AG04449 (cell line): ENCODE data around the gene MAP4K4.

Experiments used
- CTCF ChIA-PET: fragments of 350-600 bp; formaldehyde crosslinking; extraction: SDS; loops from one replicate; lab custom pipeline; 2021; ENCODE audit warnings: antibody characterized with exemption; lab: Yijun Ruan, JAX
- POLR2A ChIA-PET: fragments of 400-600, 350-600 bp; formaldehyde crosslinking; extraction: SDS; loops from one replicate; lab custom pipeline; 2020; ENCODE audit warnings: antibody characterized with exemption, inconsistent platforms; lab: Yijun Ruan, JAX
- DNase-seq: peaks from one replicate; pipeline ENCODE4 v3.0.0-alpha.2; 2010; ENCODE audit warnings: low read depth, low spot score
- H3K4me3 ChIP-seq: 2 replicates; pipeline ENCODE4 v1.5.1; 2011; ENCODE audit warnings: low read depth, mild to moderate bottlenecking, control low read depth, low read length
- TF ChIP-seq, protein P1 (sequence below): IDR thresholded peaks from one replicate; pipeline ENCODE4 v1.5.1; 2011; ENCODE audit warnings: mild to moderate bottlenecking, moderate library complexity, low read length, control low read depth, inconsistent platforms; ENCODE audit not compliant: insufficient read depth; ENCODE audit errors: missing control alignments

The MAP4K4 gene

DNA sequence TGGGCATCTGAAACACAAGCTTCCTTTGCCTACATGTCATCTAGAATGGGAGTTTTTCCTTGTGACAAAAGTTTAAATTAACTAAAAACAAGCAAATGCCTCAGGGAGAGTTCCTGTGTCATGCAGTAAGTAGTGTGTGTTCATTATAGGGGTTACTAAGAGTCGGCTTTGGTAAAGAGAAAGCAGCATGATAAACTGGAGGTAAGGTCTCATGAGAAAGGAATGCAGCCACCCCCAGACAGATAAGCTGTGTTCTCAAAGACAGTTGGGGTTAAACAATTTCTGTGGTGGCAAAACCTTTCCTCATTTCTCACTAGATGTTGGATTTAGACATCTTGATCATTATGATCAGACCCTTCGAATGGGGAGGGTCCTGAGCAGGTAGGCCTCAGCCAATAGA lies 129.7 kb downstream of the MAP4K4 start:
- ChIA-PET POLR2A (no interaction called here), CTCF (interaction anchor here (1.0 to 13.9 kb wide), 9 partner anchors 11 to 485 kb away, joined by 3 to 127 read pairs (median 6); no protein-coding TSS in a partner anchor)
- TF ChIP-seq, protein P1, sequence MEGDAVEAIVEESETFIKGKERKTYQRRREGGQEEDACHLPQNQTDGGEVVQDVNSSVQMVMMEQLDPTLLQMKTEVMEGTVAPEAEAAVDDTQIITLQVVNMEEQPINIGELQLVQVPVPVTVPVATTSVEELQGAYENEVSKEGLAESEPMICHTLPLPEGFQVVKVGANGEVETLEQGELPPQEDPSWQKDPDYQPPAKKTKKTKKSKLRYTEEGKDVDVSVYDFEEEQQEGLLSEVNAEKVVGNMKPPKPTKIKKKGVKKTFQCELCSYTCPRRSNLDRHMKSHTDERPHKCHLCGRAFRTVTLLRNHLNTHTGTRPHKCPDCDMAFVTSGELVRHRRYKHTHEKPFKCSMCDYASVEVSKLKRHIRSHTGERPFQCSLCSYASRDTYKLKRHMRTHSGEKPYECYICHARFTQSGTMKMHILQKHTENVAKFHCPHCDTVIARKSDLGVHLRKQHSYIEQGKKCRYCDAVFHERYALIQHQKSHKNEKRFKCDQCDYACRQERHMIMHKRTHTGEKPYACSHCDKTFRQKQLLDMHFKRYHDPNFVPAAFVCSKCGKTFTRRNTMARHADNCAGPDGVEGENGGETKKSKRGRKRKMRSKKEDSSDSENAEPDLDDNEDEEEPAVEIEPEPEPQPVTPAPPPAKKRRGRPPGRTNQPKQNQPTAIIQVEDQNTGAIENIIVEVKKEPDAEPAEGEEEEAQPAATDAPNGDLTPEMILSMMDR = no peak
- H3K4me3 ChIP-seq = no peak overlapping the region
- DNase-seq = peak; percentile 75

GRCh38 chr2:101828257-101828656 lies 130.8 kb downstream of the MAP4K4 start:
- ChIA-PET POLR2A (interaction anchor here (1.7 kb wide), 1 partner anchor 129 kb away, joined by 6 read pairs; no protein-coding TSS in a partner anchor), CTCF (interaction anchor here (0.9 to 13.9 kb wide), 15 partner anchors 9 to 486 kb away, joined by 3 to 127 read pairs (median 6); partner anchors contain the start of gene MAP4K4)
- no peak for DNase-seq
- TF ChIP-seq, protein P1 = no peak
- no peak overlapping the region for H3K4me3 ChIP-seq

DNA sequence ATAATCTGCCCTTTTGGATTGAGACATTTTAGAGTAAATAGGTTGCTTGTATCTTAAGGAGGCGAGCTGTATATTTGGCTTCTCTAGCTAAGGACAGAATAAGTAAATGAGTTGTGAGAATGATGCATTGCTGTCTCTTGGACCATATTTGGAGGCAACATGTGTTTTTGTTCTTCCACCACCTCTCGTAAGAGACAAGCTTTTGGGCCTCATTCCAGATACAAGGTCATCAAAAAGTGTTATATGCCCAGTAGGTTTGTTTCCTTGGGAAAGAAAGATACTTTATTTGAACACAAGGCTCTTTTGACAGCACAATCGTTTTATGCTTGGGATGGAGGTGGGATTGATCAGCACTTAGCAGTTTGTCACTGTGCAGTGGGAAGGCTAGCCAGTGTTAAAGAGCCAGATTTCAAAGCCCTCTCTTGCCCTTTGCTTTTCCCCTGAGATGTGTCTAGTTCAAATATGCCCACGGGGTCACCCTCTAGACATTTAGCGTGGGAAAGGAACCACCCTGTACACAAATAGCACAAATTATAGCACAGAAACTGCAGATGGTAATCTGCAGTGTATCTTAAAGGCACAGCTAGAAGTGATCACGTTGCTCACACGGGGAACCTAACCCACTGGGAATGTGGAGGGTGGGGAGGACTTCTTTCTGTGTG lies 131.3 kb downstream of the MAP4K4 start:
- TF ChIP-seq, protein P1 = no peak
- CTCF ChIA-PET = interaction anchor here (0.6 to 13.9 kb wide), 18 partner anchors 8 to 488 kb away, joined by 3 to 127 read pairs (median 5); partner anchors contain the start of genes MAP4K4 and RFX8
- DNase-seq = no peak
- POLR2A ChIA-PET = interaction anchor here (1.7 kb wide), 1 partner anchor 129 kb away, joined by 6 read pairs; no protein-coding TSS in a partner anchor
- H3K4me3 ChIP-seq = no peak overlapping the region

DNA sequence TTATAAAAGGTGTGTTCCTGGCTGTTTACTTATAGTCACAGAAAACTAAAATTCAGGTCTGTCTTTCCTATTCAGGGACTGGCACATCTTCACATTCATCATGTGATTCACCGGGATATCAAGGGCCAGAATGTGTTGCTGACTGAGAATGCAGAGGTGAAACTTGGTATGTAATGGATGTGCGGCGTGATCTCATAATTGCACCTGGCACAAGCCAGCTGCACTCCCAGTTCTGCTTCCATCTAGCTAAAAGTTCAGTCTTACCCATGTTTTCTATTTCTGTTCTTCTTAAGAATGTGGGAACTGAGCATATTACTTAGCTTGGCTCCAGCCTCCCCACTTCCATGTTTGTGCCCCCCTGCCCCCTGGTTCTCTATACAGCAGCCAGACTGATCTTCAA lies 131.9 kb downstream of the MAP4K4 start:
- no peak overlapping the region for H3K4me3 ChIP-seq
- ChIA-PET CTCF (interaction anchor here (0.9 to 13.9 kb wide), 10 partner anchors 13 to 488 kb away, joined by 3 to 127 read pairs (median 6); partner anchors contain the start of gene RFX8), POLR2A (no interaction called here)
- no peak for DNase-seq
- TF ChIP-seq, protein P1 = no peak

GRCh38 chr2:101830146-101830545 lies 132.6 kb downstream of the MAP4K4 start:
- CTCF ChIA-PET = interaction anchor here (0.8 to 13.9 kb wide), 20 partner anchors 8 to 489 kb away, joined by 3 to 127 read pairs (median 8); partner anchors contain the start of genes MAP4K4 and RFX8
- DNase-seq = no peak
- H3K4me3 ChIP-seq = no peak overlapping the region
- TF ChIP-seq, protein P1 = no peak
- POLR2A ChIA-PET = no interaction called here

GRCh38 chr2:101830555-101830954 lies 133.0 kb downstream of the MAP4K4 start:
- ChIA-PET POLR2A (interaction anchor here (1.2 kb wide), 1 partner anchor 355 kb away, joined by 3 read pairs; the partner anchor contains the start of gene RFX8), CTCF (interaction anchor here (0.7 to 13.9 kb wide), 41 partner anchors 9 to 492 kb away, joined by 3 to 127 read pairs (median 5); partner anchors contain the start of genes MAP4K4 and RFX8)
- TF ChIP-seq, protein P1 = no peak
- peak; percentile 61 for DNase-seq
- H3K4me3 ChIP-seq = no peak overlapping the region
